H1 (cell line): ENCODE measurements around the gene C17orf114.

Experiments
- CTCF ChIA-PET: fragments of 300-600 bp; sonication (Branson Sonifier 250); formaldehyde crosslinking; loops from one replicate; lab custom pipeline; 2021; ENCODE audit not compliant: partially characterized antibody; lab: Charles Lee
- POLR2A ChIA-PET: fragments of 300-600 bp; sonication (Branson Sonifier 250); formaldehyde crosslinking; loops from one replicate; lab custom pipeline; 2021; ENCODE audit warnings: inconsistent platforms; ENCODE audit not compliant: partially characterized antibody; lab: Charles Lee
- DNase-seq, 2 experiments: peaks; one replicate each; pipeline versions ENCODE4 v3.0.0 to v3.0.0-alpha.2; 2010 to 2022; ENCODE audit warnings: low spot score in 2 of 2, low read depth in 1 of 2, mixed read lengths in 1 of 2
- FAIRE-seq: peaks from 2 replicates; lab custom pipeline; 2011; peaks lifted over from hg19 to GRCh38; lab: Jason Lieb, UNC
- H2AFZ ChIP-seq: 2 replicates; pipeline ENCODE4 v1.8.1; 2012; ENCODE audit warnings: low read length, inconsistent platforms
- H2AK5ac ChIP-seq: 2 replicates; pipeline ENCODE4 v1.6.1; 2013; ENCODE audit warnings: low read depth, low read length
- H2BK120ac ChIP-seq: replicated peaks from 2 replicates; pipeline ENCODE3; 2013; ENCODE audit warnings: low read depth, low read length, inconsistent platforms
- H2BK12ac ChIP-seq: 2 replicates; pipeline ENCODE4 v1.6.1; 2013; ENCODE audit warnings: low read depth, low read length
- H2BK15ac ChIP-seq: 2 replicates; pipeline ENCODE4 v1.6.1; 2013; ENCODE audit warnings: low read length
- H2BK20ac ChIP-seq: 2 replicates; pipeline ENCODE4 v1.6.1; 2013; ENCODE audit warnings: low read length
- H2BK5ac ChIP-seq: 2 replicates; pipeline ENCODE4 v1.6.1; 2013; ENCODE audit warnings: low read depth, low read length
- H3K14ac ChIP-seq: 2 replicates; pipeline ENCODE4 v1.6.1; 2013; ENCODE audit warnings: inconsistent platforms; ENCODE audit not compliant: insufficient read length
- H3K18ac ChIP-seq: 2 replicates; pipeline ENCODE4 v1.6.1; 2013; ENCODE audit warnings: low read length; ENCODE audit errors: extremely low read depth
- H3K23ac ChIP-seq: 2 replicates; pipeline ENCODE4 v1.6.1; 2013; ENCODE audit warnings: inconsistent platforms; ENCODE audit not compliant: insufficient read length
- H3K23me2 ChIP-seq: 2 replicates; pipeline ENCODE4 v1.6.1; 2013; ENCODE audit warnings: low read depth, low read length
- H3K27ac ChIP-seq: 2 replicates; pipeline ENCODE4 v1.6.1; 2011; ENCODE audit warnings: low read depth, low read length, inconsistent platforms
- H3K27me3 ChIP-seq, 4 experiments: replicated peaks in 1 of 4; 1 replicate in 1 of 4; 2 replicates in 3 of 4; pipeline versions ENCODE4 v1.6.1 to v1.8.1; 2011 to 2013; ENCODE audit warnings: low read length in 3 of 4, mild to moderate bottlenecking in 3 of 4, inconsistent platforms in 2 of 4, mixed read lengths in 2 of 4, moderate library complexity in 1 of 4; ENCODE audit not compliant: control insufficient read depth in 3 of 4, insufficient read depth in 3 of 4; ENCODE audit errors: extremely low read depth in 1 of 4
- H3K36me3 ChIP-seq, 4 experiments: 2 replicates each; pipeline versions ENCODE4 v1.6.1 to v1.8.1; 2011 to 2013; ENCODE audit warnings: mild to moderate bottlenecking in 4 of 4, low read length in 3 of 4, moderate library complexity in 2 of 4, control low read depth in 1 of 4, inconsistent platforms in 1 of 4; ENCODE audit not compliant: insufficient read depth in 4 of 4, control insufficient read depth in 2 of 4
- H3K4ac ChIP-seq: replicated peaks from 2 replicates; pipeline ENCODE3; 2013; ENCODE audit warnings: low read length, low read depth, mixed read lengths, inconsistent platforms; ENCODE audit not compliant: insufficient read length
- H3K4me1 ChIP-seq, 4 experiments: replicated peaks in 1 of 4; 1 replicate in 1 of 4; 2 replicates in 3 of 4; pipeline versions ENCODE4 v1.6.1 to v1.8.1; 2011 to 2013; ENCODE audit warnings: low read length in 3 of 4, inconsistent platforms in 2 of 4, mixed read lengths in 1 of 4; ENCODE audit not compliant: insufficient read depth in 4 of 4, control insufficient read depth in 3 of 4
- H3K4me2 ChIP-seq, 2 experiments: 2 replicates each; pipeline versions ENCODE4 v1.6.1 to v1.8.1; 2011 to 2013; ENCODE audit warnings: low read depth in 2 of 2, low read length in 2 of 2, control low read depth in 1 of 2, inconsistent platforms in 1 of 2, mild to moderate bottlenecking in 1 of 2; ENCODE audit not compliant: insufficient read depth in 1 of 2
- H3K4me3 ChIP-seq, 4 experiments: fragments of 200-600, 300-600 bp in 1 of 4; sonication (generic), shearing (Covaris generic), sonication (Bioruptor Twin) in 1 of 4; 2 replicates each; pipeline versions ENCODE4 v1.5.1 to v1.8.1; 2011 to 2016; ENCODE audit warnings: low read length in 4 of 4, low read depth in 3 of 4, control low read depth in 2 of 4, inconsistent platforms in 2 of 4, mild to moderate bottlenecking in 2 of 4, mixed read lengths in 1 of 4, moderate library complexity in 1 of 4; ENCODE audit not compliant: insufficient read depth in 2 of 4; ENCODE audit errors: extremely low read depth in 1 of 4
- H3K56ac ChIP-seq: replicated peaks from 2 replicates; pipeline ENCODE3; 2013; ENCODE audit warnings: low read depth, mild to moderate bottlenecking, mixed read lengths, low read length, inconsistent platforms; ENCODE audit not compliant: insufficient read length
- H3K79me1 ChIP-seq: 2 replicates; pipeline ENCODE4 v1.6.1; 2013; ENCODE audit warnings: low read depth, low read length, control low read depth
- H3K79me2 ChIP-seq, 2 experiments: 2 replicates each; pipeline versions ENCODE4 v1.6.1 to v1.8.1; 2012 to 2013; ENCODE audit warnings: low read length in 2 of 2, mild to moderate bottlenecking in 2 of 2, inconsistent platforms in 1 of 2; ENCODE audit not compliant: insufficient read depth in 2 of 2, control insufficient read depth in 1 of 2
- H3K9ac ChIP-seq, 4 experiments: replicated peaks in 1 of 4; 1 replicate in 1 of 4; 2 replicates in 3 of 4; pipeline versions ENCODE4 v1.6.1 to v1.8.1; 2011 to 2013; ENCODE audit warnings: low read depth in 3 of 4, low read length in 3 of 4, control low read depth in 2 of 4, mild to moderate bottlenecking in 2 of 4, moderate library complexity in 2 of 4, inconsistent platforms in 1 of 4; ENCODE audit errors: extremely low read depth in 1 of 4
- H3K9me3 ChIP-seq, 2 experiments: 2 replicates each; pipeline versions ENCODE4 v1.6.1 to v1.8.1; 2012 to 2013; ENCODE audit warnings: mild to moderate bottlenecking in 2 of 2, moderate library complexity in 2 of 2, control low read depth in 1 of 2, inconsistent platforms in 1 of 2, low read depth in 1 of 2, low read length in 1 of 2, mixed read lengths in 1 of 2; ENCODE audit not compliant: insufficient read depth in 2 of 2
- H4K20me1 ChIP-seq, 2 experiments: replicated peaks in 1 of 2; 2 replicates each; pipeline versions ENCODE3 to v1.8.1; 2011 to 2013; ENCODE audit warnings: inconsistent platforms in 2 of 2, low read length in 2 of 2, mild to moderate bottlenecking in 1 of 2; ENCODE audit not compliant: insufficient read depth in 2 of 2, control insufficient read depth in 1 of 2
- H4K5ac ChIP-seq: 2 replicates; pipeline ENCODE4 v1.6.1; 2013; ENCODE audit warnings: low read length, low read depth, mixed read lengths, inconsistent platforms; ENCODE audit not compliant: insufficient read length
- H4K8ac ChIP-seq: 2 replicates; pipeline ENCODE4 v1.8.0; 2013; ENCODE audit warnings: mild to moderate bottlenecking, moderate library complexity, low read length, inconsistent platforms; ENCODE audit not compliant: insufficient read depth; ENCODE audit errors: extremely low read depth
- H4K91ac ChIP-seq: replicated peaks from 2 replicates; pipeline ENCODE3; 2013; ENCODE audit warnings: low read length, mixed read lengths, inconsistent platforms; ENCODE audit not compliant: insufficient read length
- EP300 ChIP-seq, 2 experiments: IDR thresholded peaks; 1 replicate in 1 of 2; 2 replicates in 1 of 2; pipeline ENCODE4 v1.6.1; 2011 to 2012; ENCODE audit warnings: low read depth in 2 of 2, low read length in 2 of 2, mild to moderate bottlenecking in 2 of 2, borderline replicate concordance in 1 of 2, inconsistent platforms in 1 of 2, moderate library complexity in 1 of 2
- WGBS, 2 experiments: shearing (Covaris generic) in 1 of 2; methylation state at CpG; one replicate each; pipeline versions ENCODE4 v1.1.6 to v1.1.7; 2013 to 2015; ENCODE audit warnings: low lambda C conversion rate in 2 of 2, mixed read lengths in 2 of 2, inconsistent platforms in 1 of 2, low coverage in 1 of 2, missing lambda C conversion rate in 1 of 2; ENCODE audit not compliant: insufficient replicate concordance in 2 of 2, insufficient coverage in 1 of 2, insufficient read length in 1 of 2; ENCODE audit errors: extremely low coverage in 1 of 2, missing lambda C conversion rate in 1 of 2; 5-methylcytosine and 5-hydroxymethylcytosine counted together
- TF ChIP-seq, protein P1 (sequence below), 3 experiments: IDR thresholded peaks; 1 replicate in 2 of 3; 2 replicates in 1 of 3; pipeline versions ENCODE4 v1.5.1 to v1.6.1; 2011; ENCODE audit warnings: low read length in 3 of 3, mild to moderate bottlenecking in 3 of 3, inconsistent platforms in 2 of 3, low read depth in 1 of 3, moderate library complexity in 1 of 3; ENCODE audit not compliant: insufficient read depth in 1 of 3; ENCODE audit errors: control extremely low read depth in 1 of 3

Gene C17orf114

DNA sequence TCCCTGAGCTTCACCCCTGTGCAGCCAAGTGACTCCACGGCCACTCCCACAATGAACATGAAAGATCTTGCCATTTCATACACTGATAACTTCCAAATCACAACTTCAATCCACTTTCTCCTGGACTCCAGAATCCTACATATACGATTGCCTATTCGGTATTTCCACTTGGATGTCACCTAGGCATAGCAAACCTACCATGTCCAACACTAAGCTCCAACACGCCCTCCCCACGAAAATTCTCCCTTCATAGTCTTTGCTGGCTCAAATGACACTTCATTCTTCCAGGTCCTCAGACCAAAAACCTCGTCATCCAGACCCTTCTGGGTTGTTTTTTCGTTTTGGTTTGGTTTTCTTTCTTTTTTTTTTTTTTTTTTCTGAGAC lies 11.4 kb downstream of the C17orf114 start:
- WGBS, 2 experiments, result 77% methylated on average over 7 of the region's 7 CpGs; no CpG with 5 or more reads in 1 of the 2 experiments
- no peak overlapping the region for H3K14ac ChIP-seq
- H3K56ac ChIP-seq, result no peak overlapping the region
- no peak overlapping the region for H2BK20ac ChIP-seq
- H4K5ac ChIP-seq, result no peak overlapping the region
- H3K79me1 ChIP-seq, result no peaks in the 10 kb centered on the region
- no peaks in the 10 kb centered on the region for H3K36me3 ChIP-seq
- H2AK5ac ChIP-seq, result no peak overlapping the region
- no peak for DNase-seq
- no peak overlapping the region for H4K8ac ChIP-seq
- no peak overlapping the region for H2BK120ac ChIP-seq
- H3K9ac ChIP-seq, result peak overlapping the region in 1 of 4 experiments; percentile 23; a peak in 3 of 7 replicates
- no peaks in the 10 kb centered on the region for H3K9me3 ChIP-seq
- peaks cover 0 to 14% (median 8%) of the 10 kb centered on the region in 4 experiments; a peak in 5 of 7 replicates for H3K4me1 ChIP-seq
- no peak overlapping the region for H3K27ac ChIP-seq
- no peak overlapping the region for H2BK5ac ChIP-seq
- no peaks in the 10 kb centered on the region for H3K79me2 ChIP-seq
- H3K27me3 ChIP-seq, result peaks cover 3 to 30% (median 17%) of the 10 kb centered on the region in 4 experiments
- POLR2A ChIA-PET, result interaction anchor here (1.1 to 3.1 kb wide), 4 partner anchors 16 to 110 kb away, joined by 3 to 15 read pairs (median 9); partner anchors contain the start of gene PLD2
- H3K18ac ChIP-seq, result no peak overlapping the region
- peaks cover 17% of the 10 kb centered on the region for H3K23me2 ChIP-seq
- FAIRE-seq, result no peak
- H3K4ac ChIP-seq, result no peak overlapping the region
- H4K91ac ChIP-seq, result no peak overlapping the region
- TF ChIP-seq, protein P1, sequence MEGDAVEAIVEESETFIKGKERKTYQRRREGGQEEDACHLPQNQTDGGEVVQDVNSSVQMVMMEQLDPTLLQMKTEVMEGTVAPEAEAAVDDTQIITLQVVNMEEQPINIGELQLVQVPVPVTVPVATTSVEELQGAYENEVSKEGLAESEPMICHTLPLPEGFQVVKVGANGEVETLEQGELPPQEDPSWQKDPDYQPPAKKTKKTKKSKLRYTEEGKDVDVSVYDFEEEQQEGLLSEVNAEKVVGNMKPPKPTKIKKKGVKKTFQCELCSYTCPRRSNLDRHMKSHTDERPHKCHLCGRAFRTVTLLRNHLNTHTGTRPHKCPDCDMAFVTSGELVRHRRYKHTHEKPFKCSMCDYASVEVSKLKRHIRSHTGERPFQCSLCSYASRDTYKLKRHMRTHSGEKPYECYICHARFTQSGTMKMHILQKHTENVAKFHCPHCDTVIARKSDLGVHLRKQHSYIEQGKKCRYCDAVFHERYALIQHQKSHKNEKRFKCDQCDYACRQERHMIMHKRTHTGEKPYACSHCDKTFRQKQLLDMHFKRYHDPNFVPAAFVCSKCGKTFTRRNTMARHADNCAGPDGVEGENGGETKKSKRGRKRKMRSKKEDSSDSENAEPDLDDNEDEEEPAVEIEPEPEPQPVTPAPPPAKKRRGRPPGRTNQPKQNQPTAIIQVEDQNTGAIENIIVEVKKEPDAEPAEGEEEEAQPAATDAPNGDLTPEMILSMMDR (IDR thresholded peaks at IDR 0.05; ENCODE audit: control extremely low read depth in 1 of 3, insufficient read depth in 1 of 3, low read depth in 1 of 3, low read length in 3 of 3), result no peak
- TF ChIP-seq EP300 (IDR thresholded peaks at IDR 0.05; ENCODE audit: borderline replicate concordance in 1 of 2, low read depth in 2 of 2, low read length in 2 of 2), result no peak
- TF ChIP-seq, all 59 proteins: peak for 0
- Histone ChIP-seq H2AFZ (peak overlapping the region; percentile 97), H3K23ac (no peak overlapping the region), H2BK12ac (peak overlapping the region; percentile 75), H4K20me1 (peaks cover 0 to 2% of the 10 kb centered on the region in 2 experiments), H3K4me2 (peak overlapping the region; percentile 70 to 98), H3K4me3 (peak overlapping the region; percentile 46 to 74 (median 66)), H2BK15ac (0 out of 2 replicates have a peak overlapping the region, but pooled peaks have one; percentile 19)
- CTCF ChIA-PET, result interaction anchor here (0.7 to 4.8 kb wide), 19 partner anchors 13 to 228 kb away, joined by 3 to 27 read pairs (median 4); partner anchors contain the start of genes MED11 and PLD2
